ENCODE data around the gene LMO1. TPM values are rescaled to one million over a fixed set of nuclear protein-coding genes. Genes with fewer than 3 reads are reported as not detected.

LMO1 gene
- total and polyA plus RNA-seq, 9 of the 15 experiments (the other 6 are each of a cell fraction or from before 2014, with no cell fraction given): not detected

DNA sequence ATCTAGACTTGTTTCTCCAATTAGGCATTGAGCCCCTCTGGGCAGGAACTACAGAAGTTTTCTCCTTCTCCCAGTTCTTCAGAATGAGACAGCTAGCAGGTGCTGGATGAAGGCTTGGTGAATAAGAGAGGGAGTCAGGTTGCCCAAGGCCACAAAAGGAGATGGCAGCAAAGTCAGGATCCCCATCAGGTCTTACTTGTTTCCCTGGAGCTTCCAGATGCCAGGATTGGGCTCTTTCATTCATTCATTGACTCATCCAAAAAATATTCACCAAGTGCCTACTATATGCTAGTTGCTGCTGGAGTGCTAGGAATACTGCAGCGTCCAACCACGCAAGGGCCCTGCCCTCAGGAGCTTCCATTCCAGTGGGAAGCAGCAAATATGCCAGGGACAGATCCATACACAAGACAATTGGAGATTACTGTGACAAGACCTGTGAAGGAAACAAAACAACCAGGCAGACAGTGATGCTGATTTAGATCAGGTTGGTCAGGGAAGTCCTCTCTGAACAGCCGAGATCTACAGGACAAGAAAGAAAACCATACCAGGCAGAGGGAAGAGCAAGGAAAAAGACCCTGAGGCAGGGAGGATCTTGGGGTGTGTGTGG is 24.6 kb upstream of the LMO1 start (continued):
- TF ChIP-seq NFIX (CRISPR knock-in tag; IDR thresholded peaks at IDR 0.05; ENCODE audit: low read depth): no peak
- no peak for TF ChIP-seq PHB (CRISPR knock-in tag; IDR thresholded peaks at IDR 0.05)
- no peak for TF ChIP-seq MEF2A (IDR thresholded peaks at IDR 0.05; ENCODE audit: control insufficient read depth, low read depth, low read length)
- no peak for TF ChIP-seq TAF1 (IDR thresholded peaks at IDR 0.05; ENCODE audit: control insufficient read depth, extremely low read depth, insufficient read depth, low read length, severe bottlenecking)
- TF ChIP-seq KLF10 (CRISPR knock-in tag; IDR thresholded peaks at IDR 0.05): no peak
- no peak for TF ChIP-seq ZNF407 (IDR thresholded peaks at IDR 0.05; ENCODE audit: low read depth)
